H1 (cell line): ENCODE data around the gene CD48. TPM values are rescaled to one million over a fixed set of nuclear protein-coding genes. Genes with fewer than 3 reads are reported as not detected.

Experiments
- CTCF ChIA-PET: fragments of 300-600 bp; sonication (Branson Sonifier 250); formaldehyde crosslinking; loops from one replicate; lab custom pipeline; 2021; ENCODE audit not compliant: partially characterized antibody; lab: Charles Lee
- POLR2A ChIA-PET: fragments of 300-600 bp; sonication (Branson Sonifier 250); formaldehyde crosslinking; loops from one replicate; lab custom pipeline; 2021; ENCODE audit warnings: inconsistent platforms; ENCODE audit not compliant: partially characterized antibody; lab: Charles Lee
- DNase-seq, 2 experiments: peaks; one replicate each; pipeline versions ENCODE4 v3.0.0 to v3.0.0-alpha.2; 2010 to 2022; ENCODE audit warnings: low spot score in 2 of 2, low read depth in 1 of 2, mixed read lengths in 1 of 2
- FAIRE-seq: peaks from 2 replicates; lab custom pipeline; 2011; peaks lifted over from hg19 to GRCh38; lab: Jason Lieb, UNC
- H2AFZ ChIP-seq: 2 replicates; pipeline ENCODE4 v1.8.1; 2012; ENCODE audit warnings: low read length, inconsistent platforms
- H2AK5ac ChIP-seq: 2 replicates; pipeline ENCODE4 v1.6.1; 2013; ENCODE audit warnings: low read depth, low read length
- H2BK120ac ChIP-seq: replicated peaks from 2 replicates; pipeline ENCODE3; 2013; ENCODE audit warnings: low read depth, low read length, inconsistent platforms
- H2BK12ac ChIP-seq: 2 replicates; pipeline ENCODE4 v1.6.1; 2013; ENCODE audit warnings: low read depth, low read length
- H2BK15ac ChIP-seq: 2 replicates; pipeline ENCODE4 v1.6.1; 2013; ENCODE audit warnings: low read length
- H2BK20ac ChIP-seq: 2 replicates; pipeline ENCODE4 v1.6.1; 2013; ENCODE audit warnings: low read length
- H2BK5ac ChIP-seq: 2 replicates; pipeline ENCODE4 v1.6.1; 2013; ENCODE audit warnings: low read depth, low read length
- H3K14ac ChIP-seq: 2 replicates; pipeline ENCODE4 v1.6.1; 2013; ENCODE audit warnings: inconsistent platforms; ENCODE audit not compliant: insufficient read length
- H3K18ac ChIP-seq: 2 replicates; pipeline ENCODE4 v1.6.1; 2013; ENCODE audit warnings: low read length; ENCODE audit errors: extremely low read depth
- H3K23ac ChIP-seq: 2 replicates; pipeline ENCODE4 v1.6.1; 2013; ENCODE audit warnings: inconsistent platforms; ENCODE audit not compliant: insufficient read length
- H3K23me2 ChIP-seq: 2 replicates; pipeline ENCODE4 v1.6.1; 2013; ENCODE audit warnings: low read depth, low read length
- H3K27ac ChIP-seq: 2 replicates; pipeline ENCODE4 v1.6.1; 2011; ENCODE audit warnings: low read depth, low read length, inconsistent platforms
- H3K27me3 ChIP-seq, 4 experiments: replicated peaks in 1 of 4; 1 replicate in 1 of 4; 2 replicates in 3 of 4; pipeline versions ENCODE4 v1.6.1 to v1.8.1; 2011 to 2013; ENCODE audit warnings: low read length in 3 of 4, mild to moderate bottlenecking in 3 of 4, inconsistent platforms in 2 of 4, mixed read lengths in 2 of 4, moderate library complexity in 1 of 4; ENCODE audit not compliant: control insufficient read depth in 3 of 4, insufficient read depth in 3 of 4; ENCODE audit errors: extremely low read depth in 1 of 4
- H3K36me3 ChIP-seq, 4 experiments: 2 replicates each; pipeline versions ENCODE4 v1.6.1 to v1.8.1; 2011 to 2013; ENCODE audit warnings: mild to moderate bottlenecking in 4 of 4, low read length in 3 of 4, moderate library complexity in 2 of 4, control low read depth in 1 of 4, inconsistent platforms in 1 of 4; ENCODE audit not compliant: insufficient read depth in 4 of 4, control insufficient read depth in 2 of 4
- H3K4ac ChIP-seq: replicated peaks from 2 replicates; pipeline ENCODE3; 2013; ENCODE audit warnings: low read length, low read depth, mixed read lengths, inconsistent platforms; ENCODE audit not compliant: insufficient read length
- H3K4me1 ChIP-seq, 4 experiments: replicated peaks in 1 of 4; 1 replicate in 1 of 4; 2 replicates in 3 of 4; pipeline versions ENCODE4 v1.6.1 to v1.8.1; 2011 to 2013; ENCODE audit warnings: low read length in 3 of 4, inconsistent platforms in 2 of 4, mixed read lengths in 1 of 4; ENCODE audit not compliant: insufficient read depth in 4 of 4, control insufficient read depth in 3 of 4
- H3K4me2 ChIP-seq, 2 experiments: 2 replicates each; pipeline versions ENCODE4 v1.6.1 to v1.8.1; 2011 to 2013; ENCODE audit warnings: low read depth in 2 of 2, low read length in 2 of 2, control low read depth in 1 of 2, inconsistent platforms in 1 of 2, mild to moderate bottlenecking in 1 of 2; ENCODE audit not compliant: insufficient read depth in 1 of 2
- H3K4me3 ChIP-seq, 4 experiments: fragments of 200-600, 300-600 bp in 1 of 4; sonication (generic), shearing (Covaris generic), sonication (Bioruptor Twin) in 1 of 4; 2 replicates each; pipeline versions ENCODE4 v1.5.1 to v1.8.1; 2011 to 2016; ENCODE audit warnings: low read length in 4 of 4, low read depth in 3 of 4, control low read depth in 2 of 4, inconsistent platforms in 2 of 4, mild to moderate bottlenecking in 2 of 4, mixed read lengths in 1 of 4, moderate library complexity in 1 of 4; ENCODE audit not compliant: insufficient read depth in 2 of 4; ENCODE audit errors: extremely low read depth in 1 of 4
- H3K56ac ChIP-seq: replicated peaks from 2 replicates; pipeline ENCODE3; 2013; ENCODE audit warnings: low read depth, mild to moderate bottlenecking, mixed read lengths, low read length, inconsistent platforms; ENCODE audit not compliant: insufficient read length
- H3K79me1 ChIP-seq: 2 replicates; pipeline ENCODE4 v1.6.1; 2013; ENCODE audit warnings: low read depth, low read length, control low read depth
- H3K79me2 ChIP-seq, 2 experiments: 2 replicates each; pipeline versions ENCODE4 v1.6.1 to v1.8.1; 2012 to 2013; ENCODE audit warnings: low read length in 2 of 2, mild to moderate bottlenecking in 2 of 2, inconsistent platforms in 1 of 2; ENCODE audit not compliant: insufficient read depth in 2 of 2, control insufficient read depth in 1 of 2
- H3K9ac ChIP-seq, 4 experiments: replicated peaks in 1 of 4; 1 replicate in 1 of 4; 2 replicates in 3 of 4; pipeline versions ENCODE4 v1.6.1 to v1.8.1; 2011 to 2013; ENCODE audit warnings: low read depth in 3 of 4, low read length in 3 of 4, control low read depth in 2 of 4, mild to moderate bottlenecking in 2 of 4, moderate library complexity in 2 of 4, inconsistent platforms in 1 of 4; ENCODE audit errors: extremely low read depth in 1 of 4
- H3K9me3 ChIP-seq, 2 experiments: 2 replicates each; pipeline versions ENCODE4 v1.6.1 to v1.8.1; 2012 to 2013; ENCODE audit warnings: mild to moderate bottlenecking in 2 of 2, moderate library complexity in 2 of 2, control low read depth in 1 of 2, inconsistent platforms in 1 of 2, low read depth in 1 of 2, low read length in 1 of 2, mixed read lengths in 1 of 2; ENCODE audit not compliant: insufficient read depth in 2 of 2
- H4K20me1 ChIP-seq, 2 experiments: replicated peaks in 1 of 2; 2 replicates each; pipeline versions ENCODE3 to v1.8.1; 2011 to 2013; ENCODE audit warnings: inconsistent platforms in 2 of 2, low read length in 2 of 2, mild to moderate bottlenecking in 1 of 2; ENCODE audit not compliant: insufficient read depth in 2 of 2, control insufficient read depth in 1 of 2
- H4K5ac ChIP-seq: 2 replicates; pipeline ENCODE4 v1.6.1; 2013; ENCODE audit warnings: low read length, low read depth, mixed read lengths, inconsistent platforms; ENCODE audit not compliant: insufficient read length
- H4K8ac ChIP-seq: 2 replicates; pipeline ENCODE4 v1.8.0; 2013; ENCODE audit warnings: mild to moderate bottlenecking, moderate library complexity, low read length, inconsistent platforms; ENCODE audit not compliant: insufficient read depth; ENCODE audit errors: extremely low read depth
- H4K91ac ChIP-seq: replicated peaks from 2 replicates; pipeline ENCODE3; 2013; ENCODE audit warnings: low read length, mixed read lengths, inconsistent platforms; ENCODE audit not compliant: insufficient read length
- KDM5A ChIP-seq: fragments of 200-600 bp; IDR thresholded peaks from 2 replicates; pipeline ENCODE4 v1.7.1; 2012; ENCODE audit warnings: mild to moderate bottlenecking, low read length, inconsistent platforms, mixed read lengths
- NRF1 ChIP-seq: IDR thresholded peaks from 2 replicates; pipeline ENCODE4 v1.6.1; 2011; ENCODE audit warnings: mild to moderate bottlenecking, low read depth, low read length, improper control_type of control experiment
- SIX5 ChIP-seq: IDR thresholded peaks from 2 replicates; pipeline ENCODE4 v1.6.1; 2011; ENCODE audit warnings: mild to moderate bottlenecking, low read depth, low read length
- WGBS, 2 experiments: shearing (Covaris generic) in 1 of 2; methylation state at CpG; one replicate each; pipeline versions ENCODE4 v1.1.6 to v1.1.7; 2013 to 2015; ENCODE audit warnings: low lambda C conversion rate in 2 of 2, mixed read lengths in 2 of 2, inconsistent platforms in 1 of 2, low coverage in 1 of 2, missing lambda C conversion rate in 1 of 2; ENCODE audit not compliant: insufficient replicate concordance in 2 of 2, insufficient coverage in 1 of 2, insufficient read length in 1 of 2; ENCODE audit errors: extremely low coverage in 1 of 2, missing lambda C conversion rate in 1 of 2; 5-methylcytosine and 5-hydroxymethylcytosine counted together
- polyA plus RNA-seq, 7 experiments: library from polyadenylated mRNA; depleted of rRNA in 3 of 7; stranded (reverse) in 5 of 7; unstranded in 2 of 7; fragments of >200 nt in 5 of 7; fragments of 200-250 nt in 2 of 7; gene quantifications; 1 replicate in 5 of 7; 2 replicates in 1 of 7; 4 replicates in 1 of 7; pipeline versions ENCODE4 v1.2.1 to v1.2.3, GENCODE V29; 2011 to 2013; ENCODE audit warnings: missing spikeins in 2 of 7, mixed read lengths in 2 of 7
- total RNA-seq: library from RNA; stranded (reverse); fragmentation: NEBNext Ultra II Directional; extraction: Animal tissue kit (Norgen Biotek cat#: 25700); gene quantifications from 2 replicates; pipeline ENCODE4 v1.2.1, GENCODE V29; 2021

Gene CD48
- total and polyA plus RNA-seq, 2 of the 8 experiments (the other 6 are each of a cell fraction or from before 2014, with no cell fraction given), result 0.08 TPM; not detected in 1

- WGBS, 2 experiments, result 77% methylated on average over 13 of the region's 13 CpGs; no CpG with 5 or more reads in 1 of the 2 experiments
- FAIRE-seq (no peak), DNase-seq (no peak)
- Histone ChIP-seq H4K8ac (no peak overlapping the region), H2BK15ac (no peak overlapping the region), H3K79me1 (no peaks in the 10 kb centered on the region), H3K23me2 (no peaks in the 10 kb centered on the region; the same call in 1 of the 2 replicates), H3K27me3 (no peaks in the 10 kb centered on the region), H3K23ac (no peak overlapping the region), H3K56ac (no peak overlapping the region), H3K4me2 (no peak overlapping the region), H3K4me3 (no peak overlapping the region), H2BK5ac (no peak overlapping the region), H2BK12ac (no peak overlapping the region), H4K20me1 (no peaks in the 10 kb centered on the region), H2AFZ (no peak overlapping the region), H3K79me2 (no peaks in the 10 kb centered on the region), H3K36me3 (no peaks in the 10 kb centered on the region), H3K27ac (no peak overlapping the region), H4K91ac (no peak overlapping the region), H3K18ac (no peak overlapping the region), H3K14ac (no peak overlapping the region), H3K4ac (no peak overlapping the region), H4K5ac (no peak overlapping the region), H3K9ac (no peak overlapping the region), H2AK5ac (no peak overlapping the region), H2BK120ac (no peak overlapping the region), H3K4me1 (peaks cover 14 to 27% (median 18%) of the 10 kb centered on the region in 4 experiments), H3K9me3 (no peaks in the 10 kb centered on the region), H2BK20ac (no peak overlapping the region)
- TF ChIP-seq NRF1, result no peak
- no peak for TF ChIP-seq KDM5A
- TF ChIP-seq SIX5, result no peak
- ChIA-PET CTCF (interaction anchor here (0.6 to 7.7 kb wide), 4 partner anchors 49 to 276 kb away, joined by 3 to 77 read pairs (median 30); partner anchors contain the start of gene ITLN2), POLR2A (no interaction called here)
These were observed 34.6 kb downstream of the CD48 start for GRCh38 chr1:160676869-160677597.
